ENCODE results near the gene COL5A2.

Gene COL5A2

DNA sequence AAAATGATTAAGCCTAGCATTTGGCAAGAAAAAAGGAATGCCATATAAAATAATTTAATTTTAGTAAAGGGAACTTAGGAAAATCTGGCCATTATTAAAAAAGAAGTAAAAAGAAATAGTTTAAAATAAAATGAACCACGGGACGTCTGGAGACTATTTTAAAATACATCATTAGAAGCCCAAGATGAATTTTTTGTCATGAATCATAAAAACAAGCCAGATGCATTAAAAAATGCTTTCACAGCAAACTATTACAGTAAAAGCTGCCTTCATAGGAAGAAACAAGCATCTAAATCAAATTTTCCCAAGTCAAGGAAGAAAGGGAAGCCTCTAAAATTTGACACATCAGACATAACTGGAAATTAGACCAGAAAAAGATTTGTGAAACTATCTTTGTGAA, 33.0 kb downstream of the COL5A2 start:
- DNase-seq, result no peak

DNA sequence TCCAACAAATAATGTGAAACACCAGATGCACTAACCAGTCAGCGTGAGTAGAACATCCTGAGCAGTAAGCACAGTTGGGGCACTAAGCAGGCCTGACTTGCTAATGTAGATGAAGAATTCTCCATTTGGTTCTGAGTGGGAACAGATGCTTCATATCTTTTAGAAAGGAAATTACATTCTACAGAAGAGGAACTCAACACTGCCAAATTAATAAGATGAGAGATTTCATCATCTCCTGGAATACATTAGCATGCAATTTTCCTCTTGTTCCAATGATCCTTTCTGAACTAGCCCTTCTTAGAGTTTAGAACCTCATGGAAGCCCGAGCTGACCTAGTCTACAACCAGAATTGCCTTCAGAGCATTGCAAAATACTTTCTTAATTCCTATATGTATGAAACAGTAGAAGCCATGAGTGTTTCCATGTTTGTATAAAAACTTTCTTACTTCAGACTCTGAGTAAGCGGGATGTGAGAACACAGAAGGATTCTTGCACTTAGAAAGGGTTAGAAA, 34.8 kb downstream of the COL5A2 start:
- DNase-seq, result no peak

DNA sequence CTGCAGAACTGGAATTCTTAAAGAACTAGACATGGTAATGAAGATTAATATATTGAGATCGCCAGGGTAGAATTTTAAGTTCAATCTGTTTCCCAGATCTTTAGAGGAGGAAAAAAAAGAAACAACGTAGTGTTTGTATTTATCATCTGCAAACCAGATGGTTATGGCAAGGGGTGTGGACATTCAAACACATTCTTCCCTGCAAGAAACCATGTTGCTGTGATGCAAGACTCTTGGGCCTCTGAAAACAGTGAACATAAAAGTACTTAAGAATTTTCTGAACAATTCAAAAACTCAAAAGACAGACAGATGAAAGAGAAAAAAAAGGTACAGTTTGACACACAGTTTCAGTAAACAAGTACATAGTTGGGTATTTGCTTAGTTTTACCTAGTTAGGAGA, 35.6 kb downstream of the COL5A2 start:
- DNase-seq, result no peak

DNA sequence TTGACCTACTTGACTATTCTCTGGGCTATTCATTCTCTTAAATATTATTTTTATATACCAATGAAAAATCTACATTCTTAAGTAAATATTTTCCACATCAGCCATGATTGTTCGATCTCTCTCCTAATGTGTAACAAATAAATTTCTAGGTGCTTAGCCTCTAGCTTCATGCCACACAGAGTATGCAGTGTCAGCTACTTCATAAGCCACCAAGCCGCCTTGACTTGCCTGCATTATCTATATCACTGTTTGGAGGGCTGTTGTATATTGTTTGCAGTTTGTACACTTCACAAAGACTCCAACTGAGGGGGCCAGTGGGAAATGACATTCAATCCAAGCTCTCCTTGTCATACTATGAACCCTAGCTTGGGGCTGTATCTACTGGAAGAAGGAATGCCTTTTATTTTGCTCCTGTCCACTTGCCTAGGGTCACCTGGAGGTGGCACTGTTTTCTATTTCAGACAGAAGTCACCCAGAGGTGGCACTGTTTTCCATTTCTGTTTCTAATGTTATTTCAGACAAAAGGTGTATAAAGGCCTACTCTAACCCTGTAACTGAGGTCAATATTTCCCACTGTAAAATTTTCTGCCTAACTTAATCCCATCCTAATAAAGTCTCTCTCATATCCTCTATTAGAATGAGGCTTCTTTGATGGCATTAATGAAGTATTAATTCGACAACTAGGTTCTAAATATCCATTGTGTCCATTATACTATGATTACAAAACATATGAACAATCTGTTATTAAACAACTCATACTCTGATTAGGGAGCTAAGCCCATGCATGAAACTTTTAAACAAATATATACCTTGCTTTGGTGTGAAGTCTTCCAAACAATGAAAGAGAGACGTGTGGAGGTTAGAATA, 36.4 kb downstream of the COL5A2 start:
- DNase-seq, result peak; percentile 26 to 30

DNA sequence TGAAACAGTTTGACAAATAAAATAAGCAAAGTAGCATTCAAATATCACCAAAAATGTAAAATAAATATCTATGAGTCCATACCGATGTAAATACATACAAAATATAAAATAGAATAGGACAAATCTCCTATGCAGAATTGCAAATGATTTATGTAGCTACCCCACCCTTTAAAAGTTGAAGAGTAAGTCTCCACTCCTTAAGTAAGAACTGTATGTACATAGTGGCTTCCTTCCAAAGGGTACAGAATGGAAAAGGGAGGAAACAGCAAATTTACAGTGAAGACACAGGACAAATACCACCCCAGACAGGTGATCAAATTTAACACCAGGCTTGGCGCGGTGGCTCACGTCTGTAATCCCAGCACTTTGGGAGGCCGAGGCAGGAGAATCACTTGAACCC, 40.8 kb downstream of the COL5A2 start:
- no peak for DNase-seq

DNA sequence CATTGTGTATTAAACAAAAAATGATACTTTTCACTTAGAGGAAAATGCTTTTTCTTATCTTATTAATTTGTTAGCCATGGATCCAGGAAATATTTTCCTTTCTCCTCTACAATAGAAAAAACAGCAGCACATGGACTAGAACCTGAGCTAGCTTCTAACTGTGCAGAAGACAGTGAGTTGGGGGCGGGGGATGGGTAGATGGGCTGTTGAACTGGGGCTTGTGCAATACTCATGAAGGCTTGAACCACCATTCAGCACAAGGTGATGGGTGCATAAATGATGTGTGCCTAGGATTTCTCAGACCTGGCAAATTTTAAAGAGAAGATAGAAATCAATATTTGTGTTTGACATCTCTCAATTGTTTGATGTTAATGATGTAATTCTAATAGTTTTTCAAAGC, 42.0 kb downstream of the COL5A2 start:
- DNase-seq, result no peak

DNA sequence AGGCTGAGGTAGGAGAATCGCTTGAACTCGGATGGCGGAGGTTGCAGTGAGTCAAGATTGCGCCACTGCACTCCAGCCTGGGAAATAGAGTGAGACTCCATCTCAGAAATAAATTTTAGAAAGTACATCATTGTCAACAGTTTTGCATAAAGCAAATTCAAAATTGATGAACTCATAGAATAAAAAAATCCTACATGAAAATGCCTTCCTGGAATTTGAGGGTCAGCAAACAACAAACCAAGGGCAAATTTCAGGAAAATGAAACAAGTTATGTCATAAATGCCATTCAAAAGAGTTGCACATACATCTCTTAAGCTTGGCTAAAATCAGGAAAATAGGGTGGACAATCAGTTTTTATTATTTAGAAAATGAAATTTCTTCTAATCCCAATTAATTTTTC, 45.1 kb downstream of the COL5A2 start:
- no peak for DNase-seq

DNA sequence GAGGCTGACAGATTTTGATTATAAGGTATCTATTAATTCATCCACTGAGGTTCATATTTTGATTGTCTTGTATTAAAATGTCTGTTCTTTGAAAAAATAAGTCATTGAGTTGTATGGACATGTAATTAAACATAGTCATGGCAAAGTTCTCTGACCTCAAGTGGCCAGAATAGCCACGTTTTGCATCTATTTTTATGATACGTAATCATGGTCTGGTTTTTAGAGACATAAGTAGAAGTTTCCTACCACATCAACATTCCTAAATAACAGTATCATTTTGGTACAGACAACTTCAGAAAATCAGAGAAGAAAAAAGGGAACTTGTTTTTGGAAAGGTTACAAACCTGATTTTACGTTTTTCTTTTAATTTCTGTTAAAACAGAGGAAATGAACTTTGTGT, 47.6 kb downstream of the COL5A2 start:
- DNase-seq, result no peak

DNA sequence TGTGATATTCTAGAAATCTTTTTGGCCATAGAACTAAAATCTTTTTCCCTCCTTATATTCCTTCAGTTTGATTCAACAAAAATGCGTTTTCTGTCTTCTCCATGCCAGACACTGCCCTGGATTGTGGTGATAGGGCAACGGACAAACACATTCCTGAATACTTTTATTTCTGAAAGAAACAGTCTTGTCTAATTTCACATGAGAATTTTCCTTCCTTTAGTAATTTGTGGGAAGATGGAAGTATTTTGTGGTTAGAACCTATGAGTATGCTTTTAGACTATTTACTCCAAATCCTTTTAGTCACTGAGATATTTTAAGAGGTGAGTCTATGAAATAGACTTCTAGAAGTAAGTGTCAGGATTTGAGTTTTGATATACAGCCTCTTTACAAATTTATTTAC, 49.6 kb downstream of the COL5A2 start:
- no peak for DNase-seq

DNA sequence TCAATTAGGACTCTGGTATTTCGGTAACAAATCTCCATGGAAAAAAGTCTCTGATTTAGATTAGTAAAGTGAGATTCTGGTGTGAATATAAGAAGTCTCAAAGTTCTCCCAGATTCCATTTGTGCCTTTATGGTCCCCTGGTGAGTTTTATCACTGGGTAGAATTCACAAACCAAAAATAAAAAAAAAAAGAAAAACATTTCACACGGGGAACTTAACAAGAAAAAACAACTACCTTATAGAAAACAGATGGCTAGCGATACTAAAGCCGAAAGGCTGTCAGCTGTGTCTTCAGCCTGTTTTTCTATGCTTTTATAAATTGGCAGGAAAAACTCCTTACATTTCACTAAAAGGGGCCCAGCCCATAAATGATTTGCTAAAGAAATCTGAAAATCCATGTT, 50.6 kb downstream of the COL5A2 start:
- DNase-seq, result no peak

DNA sequence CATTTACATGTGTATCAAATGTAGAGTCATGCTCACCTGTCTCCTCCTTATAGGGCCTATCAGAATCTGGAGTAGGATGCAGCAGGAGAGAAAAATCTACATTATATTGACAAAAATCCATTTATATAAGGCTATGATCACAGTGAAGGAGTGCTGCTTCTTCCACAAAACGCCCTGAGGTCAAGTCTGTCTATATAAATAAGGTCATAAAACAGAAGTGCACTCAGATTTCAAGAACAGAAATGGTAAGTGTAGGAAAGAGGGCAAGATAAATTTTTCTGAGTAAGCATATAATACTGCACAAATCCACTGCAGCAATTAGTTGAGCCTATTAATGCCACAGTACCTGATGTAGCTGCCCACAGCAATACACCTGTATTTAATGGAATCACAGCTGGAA, 51.8 kb downstream of the COL5A2 start:
- no peak for DNase-seq

DNA sequence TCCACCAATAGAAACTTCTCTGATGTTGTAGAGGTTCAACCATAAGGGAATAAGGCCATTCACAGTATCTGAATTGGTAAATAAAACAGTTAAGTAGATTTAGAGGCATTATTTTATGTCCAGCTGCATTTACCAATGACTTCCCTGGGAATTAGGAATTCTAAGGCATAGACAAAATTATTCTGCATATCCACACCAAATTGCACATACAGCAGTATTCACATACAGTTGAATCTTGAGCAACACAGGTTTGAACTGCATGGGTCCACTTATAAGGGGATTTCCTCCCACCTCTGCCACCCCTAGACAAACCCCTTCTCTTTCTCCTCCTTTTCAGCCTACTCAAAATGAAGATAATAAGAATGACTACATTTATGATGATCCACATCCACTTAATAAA, 54.4 kb downstream of the COL5A2 start:
- DNase-seq, result no peak

DNA sequence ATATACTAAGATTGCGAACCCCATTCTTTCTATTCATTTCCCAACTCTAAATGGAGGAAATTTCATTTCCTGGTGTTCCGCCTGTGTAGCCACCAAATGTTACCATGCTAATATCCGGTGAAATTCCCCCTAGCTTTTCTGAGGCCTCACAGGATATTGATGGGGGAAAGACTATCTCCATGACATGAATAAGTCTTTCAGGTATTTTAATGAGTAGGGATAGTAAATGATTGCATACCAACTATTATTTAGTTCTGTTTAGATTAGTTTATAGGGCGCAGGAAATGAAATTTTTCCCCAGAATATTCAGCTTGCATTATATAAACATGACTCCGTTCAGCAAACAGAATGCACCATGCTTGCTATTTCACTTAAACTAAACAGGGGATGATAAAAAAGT, 55.4 kb downstream of the COL5A2 start:
- no peak for DNase-seq

DNA sequence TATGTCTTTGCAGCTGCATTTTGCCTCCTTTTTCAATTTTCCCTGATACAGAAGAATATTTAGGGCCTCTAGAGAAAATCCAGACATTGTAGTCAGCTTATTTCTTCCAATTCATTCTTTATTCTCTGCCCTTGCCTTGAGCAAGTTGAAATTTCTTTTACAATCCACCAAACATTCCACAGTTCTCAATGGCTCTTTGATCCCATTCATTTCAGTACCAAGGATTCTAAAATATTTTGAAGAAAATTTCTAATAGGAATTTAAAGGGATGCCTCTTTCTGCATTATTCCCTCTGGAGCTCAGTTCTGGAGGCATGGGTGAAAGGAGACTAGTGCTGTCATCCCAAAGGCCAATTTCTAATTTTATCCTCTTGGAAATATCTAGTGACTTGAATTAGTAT, 61.2 kb downstream of the COL5A2 start:
- no peak for DNase-seq

DNA sequence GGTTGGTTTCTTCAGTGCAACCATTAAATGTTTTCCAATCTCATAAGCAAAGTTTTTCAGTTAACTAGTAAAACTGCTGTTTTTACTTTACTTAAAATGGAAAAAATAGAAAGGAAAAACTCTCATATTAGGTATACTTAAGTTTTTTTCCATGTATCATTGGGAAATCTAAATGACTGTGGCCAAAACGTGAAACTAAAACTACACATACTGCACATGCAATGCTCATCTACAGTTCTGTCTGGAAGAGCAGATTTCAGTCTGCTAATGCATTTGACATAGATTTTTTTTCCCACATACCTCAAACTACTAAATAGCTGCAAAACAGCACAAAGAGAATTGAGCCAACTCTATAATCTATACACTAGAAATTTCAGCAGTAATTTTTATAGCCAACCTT, 62.6 kb downstream of the COL5A2 start:
- no peak for DNase-seq

DNA sequence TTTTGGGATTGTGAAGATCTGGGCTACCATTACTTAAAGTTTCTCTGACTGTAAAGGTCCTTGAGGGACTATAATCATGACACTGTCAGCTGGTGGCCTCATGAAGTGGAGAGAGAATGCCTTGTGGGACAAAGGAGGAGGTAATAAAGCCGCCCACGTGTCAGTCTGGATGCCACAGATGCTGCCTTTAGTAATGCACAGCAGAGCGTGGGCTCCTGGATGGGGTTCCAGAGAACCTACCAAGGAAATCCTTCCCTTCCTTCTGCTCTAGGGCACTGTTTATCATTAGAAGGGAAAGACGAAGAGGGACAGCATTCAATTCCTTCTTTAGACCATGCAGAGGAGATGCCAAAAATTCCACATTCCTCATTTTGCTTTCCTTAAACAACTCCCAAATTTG, 63.5 kb downstream of the COL5A2 start:
- DNase-seq, result no peak

DNA sequence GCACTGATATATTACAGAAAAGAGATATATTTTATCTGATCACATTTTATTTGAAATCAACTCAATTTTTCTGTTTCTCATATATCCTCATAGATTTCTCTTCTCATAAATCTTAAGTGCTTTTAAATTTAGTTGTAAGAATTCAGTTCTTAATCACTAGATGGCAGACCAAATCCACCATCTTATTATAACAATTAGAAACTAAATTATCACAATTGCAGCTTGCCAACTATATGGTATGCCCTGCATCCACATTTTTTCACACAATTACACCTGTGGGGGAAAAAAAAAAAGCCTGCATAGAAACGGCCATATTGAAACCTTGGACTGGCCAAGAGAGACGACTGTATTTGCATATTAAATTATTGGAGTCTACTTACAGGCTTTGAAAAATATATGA, 64.4 kb downstream of the COL5A2 start:
- DNase-seq, result no peak

DNA sequence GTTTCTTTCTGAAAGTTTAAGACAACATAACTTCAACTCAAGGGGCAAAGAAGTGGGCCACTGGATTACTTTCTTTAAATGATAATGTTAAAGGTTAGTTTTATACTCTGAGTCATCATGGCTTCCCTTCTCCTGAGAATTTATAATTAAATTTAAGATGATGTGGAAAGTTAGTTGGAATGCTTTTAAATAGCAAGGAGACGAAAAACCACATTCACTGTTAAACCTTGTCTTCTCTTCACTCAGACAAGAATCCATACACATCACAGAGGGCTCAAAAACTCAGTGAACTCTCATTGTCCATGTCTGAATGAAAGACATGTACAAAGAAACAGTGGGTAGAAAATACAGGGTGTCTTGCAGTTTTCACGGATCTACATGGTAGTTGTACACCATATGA, 65.6 kb downstream of the COL5A2 start:
- DNase-seq, result no peak

DNA sequence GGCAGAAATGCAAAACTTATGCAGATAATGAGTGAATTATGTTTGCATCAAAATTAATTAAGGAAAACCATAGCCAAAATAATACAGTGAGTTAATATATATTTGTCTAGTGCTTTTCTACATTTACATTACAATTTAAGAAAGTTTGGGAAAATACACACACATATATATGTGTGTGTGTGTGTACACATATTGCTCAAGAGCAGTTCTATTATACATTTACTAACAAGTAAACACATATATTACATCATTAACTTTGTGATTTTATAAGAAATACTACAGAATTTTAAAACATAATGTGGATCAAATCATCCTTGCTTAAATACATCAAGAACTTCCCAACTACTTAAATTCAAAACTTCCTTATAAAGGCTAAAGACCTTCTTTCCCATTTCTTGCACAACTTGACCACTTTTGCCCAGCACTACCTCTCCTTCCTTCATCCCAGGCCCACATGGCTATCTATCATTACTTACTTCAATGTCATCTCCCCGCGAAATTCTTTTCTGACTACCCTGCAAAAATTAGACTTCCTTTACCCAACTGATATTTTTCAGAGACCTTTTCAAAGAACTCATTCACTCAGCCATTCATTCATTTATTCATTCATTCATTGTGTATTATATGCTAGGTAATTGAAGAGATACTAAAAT, 68.4 kb downstream of the COL5A2 start:
- DNase-seq, result no peak

DNA sequence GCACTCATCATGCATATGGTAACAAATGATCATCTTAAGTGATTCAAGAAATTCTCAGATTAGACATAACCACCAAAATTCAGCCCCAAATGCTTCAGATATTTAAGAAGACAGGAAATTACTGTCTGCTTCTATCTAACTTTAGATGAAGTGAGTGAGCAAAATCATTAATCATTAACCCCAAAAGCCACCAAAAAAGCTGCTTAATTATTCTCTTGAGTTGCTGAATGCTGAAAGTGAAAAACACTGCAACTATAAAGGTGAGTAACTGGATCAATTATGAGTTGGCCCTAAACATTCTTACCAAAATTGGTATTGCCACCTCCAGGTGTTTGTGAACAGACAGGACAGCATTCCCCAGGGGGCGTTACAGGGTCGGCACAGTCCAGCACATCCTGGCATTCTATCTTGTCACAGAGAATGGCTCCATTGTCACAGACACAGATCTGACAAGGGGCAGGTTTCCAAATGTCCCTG, 69.6 kb downstream of the COL5A2 start:
- no peak for DNase-seq

DNA sequence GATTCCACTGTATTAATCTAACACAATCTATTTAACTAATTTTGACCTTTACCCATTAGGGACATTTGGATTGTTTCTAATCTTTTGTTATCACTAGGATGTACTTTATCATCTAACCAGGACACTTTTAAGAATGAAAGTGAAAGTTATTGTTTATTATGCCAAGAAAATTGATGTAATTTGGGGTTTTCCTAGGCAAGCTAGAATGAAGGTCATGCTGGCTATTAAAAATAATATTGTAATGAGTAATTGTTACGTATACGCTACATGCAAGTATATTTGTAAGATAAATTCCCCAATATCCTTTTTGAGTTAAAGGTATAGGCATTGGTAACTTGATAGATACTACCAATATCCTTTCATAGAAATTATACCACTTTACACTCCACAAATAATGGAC, 74.6 kb downstream of the COL5A2 start:
- no peak for DNase-seq

DNA sequence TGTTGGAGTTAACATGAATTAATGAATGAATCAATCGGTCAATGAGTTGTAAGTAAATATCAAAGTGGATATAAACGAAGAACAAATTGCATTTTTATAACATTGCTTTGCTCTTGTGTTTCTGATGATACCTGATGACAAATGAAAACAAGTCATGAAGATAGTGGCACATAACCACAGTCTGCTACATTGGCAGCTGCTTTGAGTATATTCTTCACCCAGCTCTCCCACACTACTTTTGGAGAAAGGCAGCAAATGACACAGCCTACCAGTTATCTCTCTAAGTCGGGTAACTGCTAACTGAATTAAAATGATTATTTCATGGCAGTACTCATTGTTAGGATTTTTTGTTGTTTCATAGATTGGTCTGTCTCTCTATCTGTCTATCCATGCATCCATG, 76.8 kb downstream of the COL5A2 start:
- DNase-seq, result no peak

DNA sequence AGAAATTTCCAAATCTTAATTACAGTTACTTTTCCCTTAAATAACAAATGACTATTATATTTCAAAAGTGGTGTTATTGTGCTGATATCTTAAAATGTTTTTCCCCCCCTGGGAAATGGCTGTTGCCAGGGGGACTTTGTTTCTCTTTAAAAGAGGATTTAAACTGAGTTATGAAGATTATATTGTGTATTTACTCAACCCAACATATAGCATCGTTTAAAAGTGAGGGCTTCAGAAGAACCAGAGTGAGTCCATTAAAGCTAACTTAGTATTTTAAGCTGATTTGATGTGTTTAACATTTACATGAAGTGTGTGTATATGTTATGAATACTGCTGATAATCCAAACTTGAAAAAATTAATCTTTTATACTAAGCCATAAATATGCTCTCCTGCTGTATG, 81.6 kb downstream of the COL5A2 start:
- DNase-seq, result no peak

DNA sequence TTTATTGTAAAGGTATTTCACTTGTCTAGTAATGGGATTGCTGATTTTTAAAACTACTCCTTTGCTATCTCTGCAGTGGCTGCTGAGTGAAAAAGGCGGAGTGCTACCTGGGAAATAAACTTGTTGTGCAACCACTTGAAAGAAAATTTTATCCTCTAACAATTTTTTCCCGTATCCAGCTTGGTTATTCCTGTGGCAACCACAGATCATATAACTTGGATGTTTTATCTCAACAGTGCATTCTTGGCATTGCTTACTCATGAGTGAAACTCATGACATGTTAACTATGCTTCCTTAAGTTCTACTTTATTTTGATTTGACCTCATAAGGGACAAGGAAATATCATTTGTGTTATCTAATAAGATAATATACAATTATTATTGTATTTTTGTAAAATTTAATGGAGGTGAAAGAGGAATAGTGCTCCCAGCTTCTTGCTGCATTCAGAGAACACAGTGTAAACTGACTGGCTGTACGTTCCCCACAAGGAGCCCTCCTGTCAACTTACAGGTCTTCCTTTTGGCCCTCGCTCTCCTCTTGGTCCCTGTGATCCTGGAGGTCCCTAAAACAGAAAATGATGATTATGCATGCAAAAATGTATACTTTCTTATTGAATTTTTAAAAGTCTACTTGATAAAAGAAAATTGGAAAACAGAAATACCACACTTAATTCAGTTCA, 82.7 kb downstream of the COL5A2 start:
- no peak for DNase-seq
